Measurements from ENCODE around the gene SLC38A8.

SLC38A8 gene

GRCh38 chr16:84027625-84028024 lies 15.0 kb downstream of the SLC38A8 start:
- DNase-seq = peak in 1 of 2 experiments; percentile 5

GRCh38 chr16:84026606-84027005 lies 16.0 kb downstream of the SLC38A8 start:
- DNase-seq = no peak

- DNase-seq = no peak
Measured at GRCh38 chr16:84024854-84025253, 17.7 kb downstream of the SLC38A8 start.

- peak in 1 of 2 experiments; percentile 60 for DNase-seq
Measured at GRCh38 chr16:84022644-84023043, 20.0 kb downstream of the SLC38A8 start.

- no peak for DNase-seq
Measured at GRCh38 chr16:84021488-84021887, 21.1 kb downstream of the SLC38A8 start.

- peak; percentile 34 to 49 for DNase-seq
Measured at GRCh38 chr16:84020353-84020752, 22.2 kb downstream of the SLC38A8 start.

- no peak for DNase-seq
Measured at GRCh38 chr16:84018710-84019109, 23.9 kb downstream of the SLC38A8 start.

GRCh38 chr16:84016477-84016876 lies 26.1 kb downstream of the SLC38A8 start:
- DNase-seq = no peak

- no peak for DNase-seq
Measured at GRCh38 chr16:84015399-84015798, 27.2 kb downstream of the SLC38A8 start.

- DNase-seq = no peak
Measured at GRCh38 chr16:84014570-84015327, 27.8 kb downstream of the SLC38A8 start.

GRCh38 chr16:84013787-84014569 lies 28.6 kb downstream of the SLC38A8 start:
- no peak for DNase-seq

- no peak for DNase-seq
Measured at GRCh38 chr16:84009282-84009681, 33.3 kb downstream of the SLC38A8 start.

GRCh38 chr16:84007965-84008364 lies 34.6 kb downstream of the SLC38A8 start:
- no peak for DNase-seq

GRCh38 chr16:84007520-84007919 lies 35.1 kb downstream of the SLC38A8 start:
- no peak for DNase-seq

- DNase-seq = no peak
Measured at GRCh38 chr16:84005391-84005790, 37.2 kb downstream of the SLC38A8 start.

GRCh38 chr16:84004442-84004841 lies 38.2 kb downstream of the SLC38A8 start:
- DNase-seq = no peak

GRCh38 chr16:84003038-84003437 lies 39.6 kb downstream of the SLC38A8 start:
- DNase-seq = no peak

GRCh38 chr16:84001726-84002125 lies 40.9 kb downstream of the SLC38A8 start:
- DNase-seq = no peak

GRCh38 chr16:84000989-84001642 lies 41.5 kb downstream of the SLC38A8 start:
- no peak for DNase-seq

GRCh38 chr16:83998091-83998490 lies 44.5 kb downstream of the SLC38A8 start:
- no peak for DNase-seq

- no peak for DNase-seq
Measured at GRCh38 chr16:83996481-83997252, 45.9 kb downstream of the SLC38A8 start.

- peak; percentile 73 to 89 for DNase-seq
Measured at GRCh38 chr16:83995754-83996153, 46.8 kb downstream of the SLC38A8 start.

GRCh38 chr16:83994703-83995102 lies 47.9 kb downstream of the SLC38A8 start:
- DNase-seq = no peak
